ENCODE data around the gene C19orf25. TPM values are rescaled to one million over a fixed set of nuclear protein-coding genes. Genes with fewer than 3 reads are reported as not detected.

Gene C19orf25
- total and polyA plus RNA-seq, 2 of the 13 experiments (the other 11 are each of a cell fraction or from before 2014, with no cell fraction given) = 14.2 to 32.4 TPM

DNA sequence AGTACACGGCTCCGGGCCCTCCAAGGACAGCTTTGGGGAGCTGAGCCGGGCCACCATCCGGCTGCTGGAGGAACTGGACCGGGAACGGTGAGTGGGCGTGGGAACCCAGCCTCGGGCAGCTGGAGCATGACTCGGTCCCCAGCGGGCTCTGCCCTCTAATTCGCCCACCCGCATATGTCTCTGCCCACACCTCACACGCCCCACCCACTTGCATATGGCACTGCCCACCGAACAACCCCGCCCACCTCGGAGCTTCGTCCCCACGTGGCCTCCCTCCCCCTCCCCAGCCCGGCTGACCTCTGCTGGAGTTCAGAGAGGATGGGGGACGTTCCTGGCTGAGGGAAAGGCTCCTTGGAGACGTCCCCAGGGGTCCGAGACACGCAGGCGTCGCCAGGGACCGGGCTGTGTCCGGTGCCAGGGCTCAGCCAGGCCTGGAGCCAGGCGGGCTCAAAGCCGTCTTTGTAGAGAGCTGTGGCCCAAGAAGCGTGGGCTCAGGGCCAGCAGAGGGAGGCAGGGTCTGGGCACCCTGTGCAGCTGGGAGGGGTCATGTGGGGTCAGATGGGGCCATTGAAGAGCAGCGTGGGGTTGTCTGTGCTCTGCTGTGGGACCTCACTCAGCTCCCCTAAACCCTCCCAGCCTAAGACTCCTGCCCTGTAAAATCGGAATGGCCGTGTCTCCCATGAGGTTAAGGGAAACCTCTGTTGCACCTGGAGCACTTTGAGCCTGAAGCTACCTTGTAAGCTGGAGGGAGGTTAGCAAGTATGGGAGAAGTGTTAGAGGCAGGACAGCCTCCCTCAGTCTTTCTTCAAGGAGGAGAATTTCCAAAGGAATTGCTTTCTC is 25.3 kb downstream of the C19orf25 start:
- no peak overlapping the region for H3K9ac ChIP-seq (ENCODE audit: insufficient read depth, low read depth, low read length)
- peaks cover 8% of the 10 kb centered on the region; the same call in 1 of the 2 replicates for H4K20me1 ChIP-seq (ENCODE audit: insufficient read depth, low read length)
- ATAC-seq (peak; percentile 10), DNase-seq (ENCODE audit: low spot score) (no peak), FAIRE-seq (no peak)
- H3K27ac ChIP-seq (ENCODE audit: extremely low read length, insufficient read depth, low read length) = no peak overlapping the region
- H3K9me3 ChIP-seq (ENCODE audit: low read length) = no peaks in the 10 kb centered on the region
- peak overlapping the region in 1 of 3 experiments; percentile 57; a peak in 1 of 6 replicates for H3K4me3 ChIP-seq (replicated peaks in 1 of 3; ENCODE audit: insufficient read depth in 1 of 3, low read depth in 2 of 3, low read length in 3 of 3)
- in situ Hi-C loops (cut with HindIII; ENCODE audit: extremely low pct_ligation_motif_present, low pct_unique_long_range_greater_than_20kb) = no loop called here
- ChIA-PET CTCF (ENCODE audit: low intra/inter-chr PET ratio, low total read pairs) (no interaction called here), POLR2A (interaction anchor here (0.6 to 4.0 kb wide), 7 partner anchors 10 to 185 kb away, joined by 3 to 34 read pairs (median 5); partner anchors contain the start of genes REEP6 and UQCR11)
- no peak overlapping the region for H2AFZ ChIP-seq (ENCODE audit: low read length)
- H3K4me2 ChIP-seq (ENCODE audit: low read depth, low read length) = peak overlapping the region; percentile 66
- peaks cover 13 to 76% of the 10 kb centered on the region in 2 experiments for H3K27me3 ChIP-seq (ENCODE audit: control insufficient read depth in 1 of 2, insufficient read depth in 2 of 2, low read length in 2 of 2)
- H3K4me1 ChIP-seq (ENCODE audit: insufficient read depth, low read length) = peaks cover 48% of the 10 kb centered on the region
- intact Hi-C loops (cut with micrococcal nuclease; ENCODE audit: unreplicated experiment) = no loop called here
- 1% methylated on average over 12 of the region's 33 CpGs for WGBS (ENCODE audit: low lambda C conversion rate)
- BruUV-seq (replicated peaks) = no TSS peak
- no peaks in the 10 kb centered on the region for H3K79me2 ChIP-seq (ENCODE audit: insufficient read depth, low read length)
- H3K36me3 ChIP-seq (replicated peaks in 1 of 2; ENCODE audit: control insufficient read depth in 1 of 2, insufficient read depth in 2 of 2, low read length in 2 of 2) = no peaks in the 10 kb centered on the region
- 0 out of 2 replicates have a peak, but pooled peaks have one; percentile 38 for TF ChIP-seq PCBP1 (IDR thresholded peaks at IDR 0.05; ENCODE audit: borderline replicate concordance, low read depth, low read length)
- 0 out of 2 replicates have a peak, but pooled peaks have one; percentile 24 for TF ChIP-seq SPEN (CRISPR knock-in tag; IDR thresholded peaks at IDR 0.05; ENCODE audit: low read depth)
- TF ChIP-seq, protein P1, sequence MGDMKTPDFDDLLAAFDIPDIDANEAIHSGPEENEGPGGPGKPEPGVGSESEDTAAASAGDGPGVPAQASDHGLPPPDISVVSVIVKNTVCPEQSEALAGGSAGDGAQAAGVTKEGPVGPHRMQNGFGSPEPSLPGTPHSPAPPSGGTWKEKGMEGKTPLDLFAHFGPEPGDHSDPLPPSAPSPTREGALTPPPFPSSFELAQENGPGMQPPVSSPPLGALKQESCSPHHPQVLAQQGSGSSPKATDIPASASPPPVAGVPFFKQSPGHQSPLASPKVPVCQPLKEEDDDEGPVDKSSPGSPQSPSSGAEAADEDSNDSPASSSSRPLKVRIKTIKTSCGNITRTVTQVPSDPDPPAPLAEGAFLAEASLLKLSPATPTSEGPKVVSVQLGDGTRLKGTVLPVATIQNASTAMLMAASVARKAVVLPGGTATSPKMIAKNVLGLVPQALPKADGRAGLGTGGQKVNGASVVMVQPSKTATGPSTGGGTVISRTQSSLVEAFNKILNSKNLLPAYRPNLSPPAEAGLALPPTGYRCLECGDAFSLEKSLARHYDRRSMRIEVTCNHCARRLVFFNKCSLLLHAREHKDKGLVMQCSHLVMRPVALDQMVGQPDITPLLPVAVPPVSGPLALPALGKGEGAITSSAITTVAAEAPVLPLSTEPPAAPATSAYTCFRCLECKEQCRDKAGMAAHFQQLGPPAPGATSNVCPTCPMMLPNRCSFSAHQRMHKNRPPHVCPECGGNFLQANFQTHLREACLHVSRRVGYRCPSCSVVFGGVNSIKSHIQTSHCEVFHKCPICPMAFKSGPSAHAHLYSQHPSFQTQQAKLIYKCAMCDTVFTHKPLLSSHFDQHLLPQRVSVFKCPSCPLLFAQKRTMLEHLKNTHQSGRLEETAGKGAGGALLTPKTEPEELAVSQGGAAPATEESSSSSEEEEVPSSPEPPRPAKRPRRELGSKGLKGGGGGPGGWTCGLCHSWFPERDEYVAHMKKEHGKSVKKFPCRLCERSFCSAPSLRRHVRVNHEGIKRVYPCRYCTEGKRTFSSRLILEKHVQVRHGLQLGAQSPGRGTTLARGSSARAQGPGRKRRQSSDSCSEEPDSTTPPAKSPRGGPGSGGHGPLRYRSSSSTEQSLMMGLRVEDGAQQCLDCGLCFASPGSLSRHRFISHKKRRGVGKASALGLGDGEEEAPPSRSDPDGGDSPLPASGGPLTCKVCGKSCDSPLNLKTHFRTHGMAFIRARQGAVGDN (CRISPR knock-in tag; IDR thresholded peaks at IDR 0.05) = peak; percentile 49
- peak; percentile 41; the same call in 1 of the 2 replicates for TF ChIP-seq RXRA (CRISPR knock-in tag; IDR thresholded peaks at IDR 0.05)
- TF ChIP-seq, protein P2, sequence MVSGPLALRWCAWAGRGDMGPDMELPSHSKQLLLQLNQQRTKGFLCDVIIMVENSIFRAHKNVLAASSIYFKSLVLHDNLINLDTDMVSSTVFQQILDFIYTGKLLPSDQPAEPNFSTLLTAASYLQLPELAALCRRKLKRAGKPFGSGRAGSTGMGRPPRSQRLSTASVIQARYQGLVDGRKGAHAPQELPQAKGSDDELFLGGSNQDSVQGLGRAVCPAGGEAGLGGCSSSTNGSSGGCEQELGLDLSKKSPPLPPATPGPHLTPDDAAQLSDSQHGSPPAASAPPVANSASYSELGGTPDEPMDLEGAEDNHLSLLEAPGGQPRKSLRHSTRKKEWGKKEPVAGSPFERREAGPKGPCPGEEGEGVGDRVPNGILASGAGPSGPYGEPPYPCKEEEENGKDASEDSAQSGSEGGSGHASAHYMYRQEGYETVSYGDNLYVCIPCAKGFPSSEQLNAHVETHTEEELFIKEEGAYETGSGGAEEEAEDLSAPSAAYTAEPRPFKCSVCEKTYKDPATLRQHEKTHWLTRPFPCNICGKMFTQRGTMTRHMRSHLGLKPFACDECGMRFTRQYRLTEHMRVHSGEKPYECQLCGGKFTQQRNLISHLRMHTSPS (CRISPR knock-in tag; IDR thresholded peaks at IDR 0.05; ENCODE audit: low read depth) = 0 out of 2 replicates have a peak, but pooled peaks have one; percentile 20
- 0 out of 4 replicates have a peak, but pooled peaks of 1 of the 2 experiments have one; percentile 1 for TF ChIP-seq KLF16 (CRISPR knock-in tag; IDR thresholded peaks at IDR 0.05)
- TF ChIP-seq, protein P3, sequence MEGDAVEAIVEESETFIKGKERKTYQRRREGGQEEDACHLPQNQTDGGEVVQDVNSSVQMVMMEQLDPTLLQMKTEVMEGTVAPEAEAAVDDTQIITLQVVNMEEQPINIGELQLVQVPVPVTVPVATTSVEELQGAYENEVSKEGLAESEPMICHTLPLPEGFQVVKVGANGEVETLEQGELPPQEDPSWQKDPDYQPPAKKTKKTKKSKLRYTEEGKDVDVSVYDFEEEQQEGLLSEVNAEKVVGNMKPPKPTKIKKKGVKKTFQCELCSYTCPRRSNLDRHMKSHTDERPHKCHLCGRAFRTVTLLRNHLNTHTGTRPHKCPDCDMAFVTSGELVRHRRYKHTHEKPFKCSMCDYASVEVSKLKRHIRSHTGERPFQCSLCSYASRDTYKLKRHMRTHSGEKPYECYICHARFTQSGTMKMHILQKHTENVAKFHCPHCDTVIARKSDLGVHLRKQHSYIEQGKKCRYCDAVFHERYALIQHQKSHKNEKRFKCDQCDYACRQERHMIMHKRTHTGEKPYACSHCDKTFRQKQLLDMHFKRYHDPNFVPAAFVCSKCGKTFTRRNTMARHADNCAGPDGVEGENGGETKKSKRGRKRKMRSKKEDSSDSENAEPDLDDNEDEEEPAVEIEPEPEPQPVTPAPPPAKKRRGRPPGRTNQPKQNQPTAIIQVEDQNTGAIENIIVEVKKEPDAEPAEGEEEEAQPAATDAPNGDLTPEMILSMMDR (CRISPR knock-in tag; IDR thresholded peaks at IDR 0.05) = peak; percentile 22; the same call in 1 of the 2 replicates
- TF ChIP-seq SRSF1 (optimal IDR thresholded peaks at IDR 0.05; ENCODE audit: low read depth, low read length) = peak; percentile 18
- TF ChIP-seq, protein P4, sequence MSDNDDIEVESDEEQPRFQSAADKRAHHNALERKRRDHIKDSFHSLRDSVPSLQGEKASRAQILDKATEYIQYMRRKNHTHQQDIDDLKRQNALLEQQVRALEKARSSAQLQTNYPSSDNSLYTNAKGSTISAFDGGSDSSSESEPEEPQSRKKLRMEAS (IDR thresholded peaks at IDR 0.05) = peak; percentile 41; the same call in 1 of the 2 replicates
- TF ChIP-seq HNRNPL (IDR thresholded peaks at IDR 0.05; ENCODE audit: low read depth, low read length) = peak; percentile 89
- no peak for TF ChIP-seq SCMH1 (CRISPR knock-in tag; IDR thresholded peaks at IDR 0.05; ENCODE audit: borderline replicate concordance)
- TF ChIP-seq ZNF430 (CRISPR knock-in tag; IDR thresholded peaks at IDR 0.05) = 0 out of 2 replicates have a peak, but pooled peaks have one; percentile 34
- TF ChIP-seq ZNF550 (CRISPR knock-in tag; IDR thresholded peaks at IDR 0.05; ENCODE audit: borderline replicate concordance) = no peak
- TF ChIP-seq ARNTL (CRISPR knock-in tag; IDR thresholded peaks at IDR 0.05) = 0 out of 2 replicates have a peak, but pooled peaks have one; percentile 23
- no peak for TF ChIP-seq PLRG1 (conservative IDR thresholded peaks at IDR 0.05)
